ENCODE measurements around the gene PSAPL1.

Gene PSAPL1

DNA sequence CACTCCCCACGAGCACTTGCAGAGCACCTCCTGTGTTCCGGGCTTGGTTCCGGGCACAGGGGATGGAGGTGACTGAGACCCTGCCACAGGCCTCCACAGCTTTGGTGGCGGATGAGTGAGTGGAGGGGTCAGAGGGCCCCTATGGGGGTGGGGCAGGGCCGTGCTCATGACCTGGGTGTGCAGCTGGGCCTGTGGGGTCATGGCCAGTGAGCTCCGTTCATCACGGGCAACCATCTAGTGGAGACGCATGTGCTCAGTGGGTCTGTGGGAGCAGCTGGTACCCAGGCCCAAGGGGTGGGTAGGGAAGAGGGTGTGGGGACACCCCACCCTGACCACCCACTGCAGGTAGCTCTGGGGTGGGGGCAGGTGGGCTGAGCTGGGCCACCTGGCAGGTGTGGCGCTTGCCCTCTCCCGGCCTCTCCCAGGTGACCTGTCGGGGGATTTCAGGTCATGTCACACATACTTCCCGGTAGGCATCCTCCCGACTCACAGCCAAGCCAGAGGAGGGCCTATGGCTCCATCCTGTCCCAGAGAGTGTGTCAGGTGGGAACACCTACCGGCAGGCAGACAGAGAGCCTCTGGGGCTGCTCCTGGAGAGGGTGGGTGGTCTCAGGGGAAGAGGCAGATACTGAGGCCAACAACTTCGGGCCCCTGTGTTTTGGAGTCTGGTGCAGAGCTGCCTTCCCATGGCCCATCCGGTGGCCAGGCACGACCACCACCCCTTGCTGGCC, 3.6 kb downstream of the PSAPL1 start:
- no peak for DNase-seq

DNA sequence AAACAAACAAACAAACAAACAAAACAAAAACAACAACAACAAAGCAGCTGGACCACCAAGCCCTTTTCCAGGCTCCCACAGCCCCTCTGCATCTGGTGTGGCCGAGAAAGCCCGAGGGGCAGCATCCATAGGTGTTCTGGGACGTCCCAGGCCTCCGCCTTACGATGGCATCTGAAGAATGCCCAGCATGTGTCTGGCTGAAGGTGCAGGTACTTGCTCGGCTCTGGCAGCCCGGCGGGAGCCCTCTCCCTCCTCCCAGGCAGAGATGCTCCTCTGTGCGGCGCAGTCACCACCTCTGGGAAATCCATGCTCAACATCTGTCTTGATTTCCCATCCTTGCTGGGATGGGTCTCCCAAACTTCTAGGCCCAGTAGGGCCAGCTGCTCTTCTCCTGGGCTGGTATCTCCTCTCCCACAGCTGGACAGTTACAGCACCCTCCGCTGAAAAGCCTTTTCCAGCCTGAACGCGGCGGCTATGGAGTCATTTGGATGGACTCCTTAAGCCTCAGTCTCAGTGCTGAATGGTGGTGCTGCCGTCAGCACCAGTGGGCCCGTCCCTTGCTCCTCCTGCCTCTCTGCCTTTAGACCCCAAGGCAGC, 4.3 kb downstream of the PSAPL1 start:
- DNase-seq = no peak

DNA sequence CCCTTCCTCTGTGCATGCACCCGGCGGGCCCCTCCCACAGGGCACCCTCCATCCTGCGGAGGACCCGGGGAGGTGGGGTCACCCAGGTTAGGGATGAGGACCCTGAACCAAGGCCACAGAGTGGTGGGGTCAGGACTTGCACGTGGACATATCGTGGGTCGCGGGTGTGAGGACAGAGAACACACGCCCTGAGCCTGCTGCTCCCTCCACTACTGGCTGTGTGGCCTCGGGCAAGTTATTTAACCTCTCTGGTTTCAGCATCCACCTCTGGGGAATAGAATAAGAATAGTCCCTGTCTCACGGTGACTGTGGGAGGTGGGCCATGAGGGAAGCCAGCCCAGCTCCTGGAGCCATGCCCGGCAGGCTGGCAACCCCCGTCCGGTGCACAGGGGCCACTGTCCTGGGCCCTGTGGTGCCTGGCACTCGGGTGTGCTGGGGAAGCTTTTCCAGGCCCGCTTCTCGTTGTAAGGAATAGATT, 5.1 kb downstream of the PSAPL1 start:
- no peak for DNase-seq

DNA sequence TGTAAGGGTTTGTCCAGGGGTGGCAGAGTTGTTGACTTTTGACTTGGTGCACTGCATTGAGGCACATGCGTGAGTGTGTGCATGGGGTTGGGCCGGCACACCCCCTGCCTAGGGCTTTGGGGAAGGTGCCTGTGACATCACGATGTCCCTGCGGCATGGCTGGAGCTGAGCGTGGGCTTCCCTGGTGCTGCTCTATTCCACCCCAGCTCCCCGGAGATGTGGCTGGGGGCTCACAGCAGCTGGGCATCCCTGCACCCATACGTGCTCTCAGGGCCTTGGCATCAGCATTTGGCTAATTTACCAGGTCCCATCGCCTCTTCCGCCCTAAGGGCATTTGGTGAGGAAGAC, 5.7 kb downstream of the PSAPL1 start:
- DNase-seq = no peak

DNA sequence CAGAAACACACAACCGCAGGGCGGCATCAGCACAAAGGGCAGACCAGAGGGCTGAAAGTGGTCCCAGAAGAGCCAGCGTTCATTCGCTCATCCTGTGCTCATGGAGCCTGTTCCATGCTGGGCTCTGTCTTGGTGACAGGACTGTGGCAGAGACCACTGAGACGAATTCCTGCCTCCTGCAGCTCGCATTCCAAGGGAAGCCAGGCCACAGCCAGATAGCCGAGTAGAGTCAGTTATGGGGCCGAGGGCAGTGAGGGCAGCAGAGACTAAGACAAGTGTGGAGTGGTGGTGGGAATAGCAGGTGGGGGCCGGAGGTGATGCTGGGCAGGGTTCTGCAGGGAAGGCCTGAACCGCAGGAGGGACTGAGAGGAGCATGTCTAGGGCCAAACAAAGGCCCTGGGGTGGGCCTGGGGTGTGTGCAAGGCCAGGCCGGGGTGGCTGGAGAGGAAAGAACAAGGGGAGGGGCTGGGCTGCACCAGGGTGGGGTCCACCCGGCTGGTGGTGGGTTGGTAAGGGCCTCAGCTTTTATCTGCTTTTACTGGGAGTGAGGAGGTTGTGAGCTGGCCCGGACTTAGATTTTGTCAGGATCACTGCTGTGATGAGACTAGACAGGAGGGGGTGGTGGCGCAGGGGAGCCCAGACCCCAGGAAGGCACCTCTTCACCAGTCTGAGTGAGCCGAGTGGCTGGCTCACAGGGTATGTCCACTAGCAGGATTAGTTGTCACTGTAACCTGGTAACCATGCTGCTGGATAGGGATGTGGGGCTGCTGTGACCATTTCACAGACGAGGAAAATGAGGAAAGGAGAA, 6.3 kb downstream of the PSAPL1 start:
- no peak for DNase-seq

DNA sequence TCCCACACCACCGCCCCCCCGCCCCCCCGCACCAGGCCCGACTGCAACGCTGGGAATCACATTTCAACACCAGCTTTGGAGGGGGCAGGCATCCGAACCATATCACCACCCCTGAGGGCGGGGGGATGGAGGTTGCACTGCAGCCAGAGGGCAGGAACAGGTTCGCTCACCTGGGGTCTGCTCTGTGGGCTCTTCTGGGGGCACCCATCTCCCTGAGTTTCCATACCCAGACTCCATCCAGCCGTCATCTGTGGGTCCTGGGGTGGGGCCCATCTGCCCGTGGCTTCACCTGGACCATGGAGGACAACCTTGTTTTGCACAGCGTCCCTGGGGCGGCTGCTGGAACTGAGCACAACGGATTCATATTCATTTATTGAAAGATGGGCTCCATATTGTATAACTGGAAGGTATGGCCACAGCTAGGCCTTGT, 6.9 kb downstream of the PSAPL1 start:
- no peak for DNase-seq

DNA sequence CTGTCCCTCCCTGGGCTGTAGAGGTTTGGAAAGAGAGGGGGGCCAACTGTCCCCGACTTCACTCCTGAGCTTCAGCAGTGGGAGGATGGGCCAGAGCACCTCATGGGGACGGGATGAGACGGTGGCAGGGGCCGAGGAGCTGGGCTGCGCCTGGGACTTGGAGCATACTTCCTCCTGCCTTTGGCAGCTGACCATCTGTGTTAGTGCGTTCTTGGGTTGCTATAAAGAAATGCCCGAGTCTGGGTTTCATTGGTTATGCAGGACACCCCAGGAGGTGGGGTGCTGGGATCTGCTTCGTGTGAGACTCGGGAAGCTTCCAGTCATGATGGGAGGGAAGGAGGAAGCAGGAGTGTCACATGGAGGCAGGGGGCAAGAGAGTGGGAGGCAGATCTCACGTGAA, 7.4 kb downstream of the PSAPL1 start:
- DNase-seq = no peak

DNA sequence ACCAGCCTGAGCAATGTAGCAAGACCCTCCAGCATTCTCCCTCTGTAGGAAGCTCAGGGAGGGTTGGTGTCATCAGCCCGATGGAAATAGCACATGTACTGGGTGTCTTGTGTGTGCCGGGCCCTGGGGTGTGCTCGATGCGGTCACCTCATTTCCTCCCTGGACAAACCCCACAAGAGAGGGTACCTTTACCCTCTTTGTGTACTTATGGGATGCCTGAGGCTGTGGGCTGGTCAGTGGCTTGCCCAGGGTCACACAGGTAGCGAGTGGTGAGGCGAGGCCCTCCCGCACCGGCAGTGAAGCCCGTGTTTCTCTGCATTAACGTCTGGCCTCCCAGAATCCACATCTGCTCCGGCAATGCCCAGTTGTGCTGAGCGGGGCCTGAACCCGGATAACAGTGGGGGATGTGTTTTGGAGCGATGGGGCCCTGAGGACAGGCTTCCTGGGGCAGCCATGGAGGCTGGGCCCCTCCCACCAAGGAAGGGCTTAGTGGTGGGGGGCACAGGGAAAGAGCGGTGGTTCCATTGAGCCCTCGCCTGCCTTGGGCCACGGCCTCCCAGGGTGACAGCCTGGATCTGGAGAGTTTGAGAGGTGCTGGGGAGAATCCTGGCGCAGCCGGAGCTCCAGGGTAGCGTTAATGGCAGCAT, 8.1 kb downstream of the PSAPL1 start:
- DNase-seq = no peak

DNA sequence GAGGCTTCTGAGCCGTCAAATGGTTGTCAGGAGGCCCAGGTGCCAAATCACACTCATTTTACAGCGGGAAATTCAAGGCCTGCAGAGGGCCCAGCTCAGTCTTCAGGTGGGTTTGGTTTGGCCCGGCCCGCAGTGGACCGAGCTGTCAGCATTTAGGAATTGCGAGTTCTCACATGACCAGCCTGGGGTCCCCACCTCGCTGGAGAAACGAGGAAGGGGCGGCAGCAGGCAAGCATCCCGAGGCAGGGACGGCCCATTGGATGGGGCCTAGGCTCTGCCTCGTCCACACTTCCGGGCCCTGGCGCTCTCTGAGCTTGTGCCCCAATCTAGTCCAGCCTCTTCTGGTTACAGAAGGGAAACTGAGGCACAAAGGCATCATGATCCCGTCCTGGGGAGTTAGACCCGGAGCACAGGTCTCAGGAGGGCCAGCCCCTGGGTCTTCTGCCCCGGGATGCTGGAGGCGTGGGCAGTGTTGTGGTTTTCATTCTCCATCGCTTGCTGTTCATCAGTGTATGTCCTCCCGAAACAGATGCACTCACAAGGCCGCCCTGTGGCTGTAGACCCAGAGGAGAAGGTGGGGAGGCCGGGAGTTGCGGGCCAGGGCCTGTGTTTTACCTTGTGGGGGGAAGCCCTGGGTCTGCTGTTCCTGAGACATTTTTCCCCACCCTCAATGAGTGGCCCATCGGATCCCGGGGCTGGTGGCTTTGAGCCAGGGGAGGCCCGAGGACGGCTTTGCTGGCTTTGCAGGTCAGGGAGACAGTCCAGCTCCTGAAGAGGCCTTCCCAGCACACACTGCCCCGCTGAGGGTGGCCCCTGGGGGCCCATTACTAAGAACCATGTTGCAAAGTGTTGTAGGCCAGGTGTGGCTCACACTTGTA, 8.9 kb downstream of the PSAPL1 start:
- DNase-seq = no peak

DNA sequence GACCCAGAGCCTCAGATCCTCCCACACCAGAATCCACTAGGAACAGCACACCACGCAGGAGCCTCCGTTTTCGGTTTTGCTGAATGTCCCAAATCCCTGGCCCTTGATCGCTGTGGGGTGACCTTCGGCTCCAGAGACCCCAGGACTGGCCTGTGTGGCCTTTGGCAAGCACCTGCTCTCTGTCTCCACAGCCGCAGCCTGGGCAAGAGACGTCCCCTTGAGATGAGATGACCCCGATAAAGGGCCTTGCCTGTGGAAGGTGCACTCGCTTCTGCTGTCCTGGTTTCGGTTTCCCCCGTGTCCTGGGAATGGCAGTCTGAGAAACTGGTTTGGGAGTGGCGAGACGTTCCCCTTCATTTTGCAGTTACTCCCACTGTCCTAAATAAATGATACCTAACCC, 9.6 kb downstream of the PSAPL1 start:
- DNase-seq = no peak

DNA sequence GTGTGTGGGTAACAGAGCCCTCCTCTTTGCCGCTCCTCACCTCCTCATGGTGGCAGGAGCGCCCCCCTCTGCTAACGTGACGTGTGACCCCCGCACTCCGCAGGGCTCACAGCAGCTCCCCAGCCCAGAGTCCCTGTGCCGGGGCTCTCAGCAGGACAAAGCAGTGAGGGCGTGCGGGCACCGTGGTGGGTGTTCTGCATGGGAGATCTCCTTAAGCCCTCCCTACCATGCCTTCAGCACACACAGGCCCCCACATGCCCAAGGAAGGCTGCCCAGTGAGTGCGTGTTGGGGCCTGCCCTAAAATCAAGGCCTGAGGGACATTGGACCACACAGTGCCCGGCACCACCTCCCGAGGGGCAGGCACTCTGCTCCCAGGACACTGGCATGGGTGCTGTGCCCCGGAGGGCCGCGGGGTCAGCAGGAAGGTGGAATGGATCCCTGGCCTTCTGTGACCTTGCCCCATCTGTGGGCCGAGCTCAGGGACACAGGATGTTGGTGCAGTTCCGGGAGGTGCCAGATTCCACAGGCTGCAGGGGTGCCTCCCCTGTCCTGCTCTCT, 10.1 kb downstream of the PSAPL1 start:
- no peak for DNase-seq

DNA sequence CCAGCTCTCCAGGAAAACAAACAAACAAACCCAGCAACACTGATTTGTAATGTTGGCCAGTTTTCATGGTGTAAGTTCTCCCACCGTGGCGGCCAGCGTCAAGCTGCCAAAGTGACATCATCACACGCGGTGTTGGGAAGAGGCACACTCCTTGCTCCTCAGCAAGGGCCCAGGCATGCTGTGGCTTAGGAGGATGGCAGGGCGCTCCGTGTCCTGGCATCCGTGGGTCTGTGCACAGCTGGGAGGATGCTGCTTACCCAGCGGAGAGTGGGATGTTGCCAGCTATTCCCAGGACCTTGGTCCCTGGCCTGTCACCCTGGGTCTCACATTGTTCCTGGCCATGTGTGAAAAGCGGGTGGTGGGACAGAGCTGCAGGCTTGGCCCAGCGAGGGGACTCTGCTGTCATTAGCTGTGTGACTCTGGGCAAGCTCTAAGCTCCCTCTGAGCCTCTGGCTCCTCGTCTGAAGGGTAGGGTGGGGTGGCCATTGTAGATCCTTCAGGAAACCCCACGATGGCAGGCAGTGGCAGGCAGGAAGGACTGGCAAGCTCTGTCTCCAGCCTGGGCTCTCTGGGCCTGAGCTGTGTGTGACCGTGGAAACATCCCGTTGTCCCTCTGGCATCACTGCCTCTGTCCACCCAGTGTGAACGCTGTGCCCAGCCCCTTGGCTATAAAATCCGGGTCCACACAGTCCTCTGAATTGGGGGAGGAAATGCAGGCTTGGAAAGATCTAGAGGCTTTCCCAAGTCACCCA, 10.8 kb downstream of the PSAPL1 start:
- no peak for DNase-seq

DNA sequence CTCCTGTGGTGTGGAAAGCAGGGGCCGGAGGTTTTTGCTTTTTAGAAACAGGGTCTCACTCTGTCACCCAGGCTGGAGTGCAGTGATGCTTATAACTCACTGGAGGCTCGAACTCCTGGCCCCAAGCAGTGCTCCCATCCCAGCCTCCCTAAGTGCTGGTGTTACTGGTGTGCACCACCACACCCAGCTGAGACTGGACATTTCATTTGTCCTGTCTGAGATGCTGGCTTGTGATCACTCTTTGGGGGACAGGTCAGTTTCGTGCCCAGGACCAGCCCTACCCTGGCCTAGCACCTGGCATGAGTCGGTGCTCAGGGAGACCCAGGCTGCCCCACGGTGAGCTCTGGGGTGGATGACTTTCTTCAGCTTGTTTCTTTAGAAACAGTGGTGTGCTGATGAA, 11.3 kb downstream of the PSAPL1 start:
- no peak for DNase-seq

DNA sequence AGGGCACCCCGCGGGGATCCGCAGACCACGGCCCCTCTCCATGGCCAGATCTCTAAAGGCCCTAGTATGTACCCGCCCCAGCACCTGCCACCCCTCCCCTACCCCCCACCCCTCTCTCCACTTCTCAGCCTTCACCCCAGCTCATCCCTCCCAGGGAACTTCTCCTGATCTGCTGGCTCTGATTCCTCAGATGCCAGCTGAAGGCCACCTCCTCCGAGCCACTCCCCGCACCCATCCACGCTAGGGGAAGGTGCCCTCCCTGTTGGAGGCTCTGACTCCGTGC, 11.9 kb downstream of the PSAPL1 start:
- no peak for DNase-seq

DNA sequence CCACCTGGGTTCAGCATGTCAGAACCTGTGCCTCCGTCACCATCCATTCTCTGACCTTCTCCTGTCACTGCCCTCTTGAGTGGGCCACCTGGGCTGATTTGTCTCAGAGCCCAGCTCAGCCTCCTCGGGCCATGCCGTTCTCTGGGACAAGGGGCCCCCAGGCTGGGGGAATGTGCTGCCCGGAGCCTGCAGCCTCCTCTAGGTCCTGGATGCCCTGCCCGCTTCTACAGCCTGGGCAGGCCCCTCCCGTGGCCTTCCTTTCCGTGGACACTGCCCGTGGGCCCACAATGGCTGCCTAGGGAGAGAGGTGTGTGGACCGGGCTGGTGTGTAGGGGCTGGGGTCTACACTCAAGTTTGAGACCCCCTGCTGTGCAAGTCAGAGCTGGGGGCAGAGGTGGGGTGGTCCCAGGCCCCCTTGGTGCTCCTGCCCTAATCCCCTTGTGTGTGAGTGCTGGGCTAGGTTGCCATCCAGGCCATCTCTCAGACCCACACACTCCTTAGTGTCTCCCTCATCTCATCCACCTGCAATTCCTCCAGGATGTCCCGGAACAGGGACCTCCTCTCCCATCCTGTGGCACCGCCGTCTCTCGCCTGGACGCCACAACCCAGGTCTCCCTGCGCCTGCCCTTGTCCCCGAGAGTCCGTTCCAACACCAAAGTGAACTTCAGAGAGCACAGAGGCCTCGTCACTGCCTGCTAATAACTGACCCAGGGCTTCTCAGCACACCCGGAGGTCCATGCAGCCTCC, 12.4 kb downstream of the PSAPL1 start:
- no peak for DNase-seq

DNA sequence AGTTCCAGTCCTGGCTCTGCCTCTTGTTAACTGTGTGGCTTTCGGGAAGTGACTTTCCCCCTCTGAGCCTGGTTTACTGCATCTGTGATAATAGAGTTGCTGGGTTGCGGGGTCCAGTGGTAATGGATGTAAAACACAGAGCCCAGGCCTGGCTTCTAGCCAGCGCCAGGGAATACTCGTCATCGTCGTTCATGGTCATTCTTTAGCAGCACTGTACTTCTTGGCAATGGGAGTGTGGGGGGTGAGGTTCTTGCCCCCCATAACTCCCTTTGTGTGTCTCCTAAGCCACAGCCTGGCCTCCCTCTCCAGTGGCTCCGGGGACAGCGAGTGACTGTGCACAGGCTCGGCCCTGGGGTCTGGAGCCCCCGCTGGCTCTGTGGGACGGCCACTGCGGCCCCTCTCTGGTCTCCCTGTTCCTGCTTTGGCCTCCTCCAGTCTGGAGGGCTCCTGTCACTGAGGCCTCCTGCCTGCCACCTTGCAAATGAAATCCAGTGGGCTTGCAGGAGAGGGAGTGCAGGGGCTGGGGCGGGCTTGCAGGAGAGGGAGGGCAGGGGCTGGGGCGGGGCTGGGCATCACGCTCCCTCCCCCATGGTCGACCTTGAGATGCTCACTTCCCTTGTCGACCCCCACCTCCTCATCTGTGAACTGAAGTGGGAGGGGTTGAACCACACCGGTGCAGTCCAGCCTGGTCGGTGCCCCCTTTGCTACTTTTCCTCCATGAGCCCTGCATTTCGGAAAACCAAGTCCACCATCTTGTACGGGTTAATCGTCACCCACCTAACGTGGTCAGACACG, 13.2 kb downstream of the PSAPL1 start:
- no peak for DNase-seq

DNA sequence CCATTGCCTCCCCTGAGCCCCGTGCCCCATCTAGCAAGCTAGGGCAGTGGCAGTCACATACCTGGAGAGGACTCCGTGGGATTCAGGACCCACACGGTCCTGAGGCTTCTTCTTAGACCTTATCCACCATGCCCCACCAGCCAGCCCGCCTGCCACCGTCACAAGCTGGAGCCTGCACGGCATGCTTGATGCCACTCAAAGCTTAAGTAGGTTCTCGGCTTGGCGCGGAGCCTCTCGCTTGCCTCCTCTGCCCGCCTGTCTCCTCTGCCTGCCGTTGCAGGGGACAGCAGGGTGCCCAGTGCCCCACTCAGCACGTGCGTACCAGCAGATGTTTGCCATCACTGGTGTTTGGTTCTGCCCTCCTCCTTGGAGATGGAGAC, 14.1 kb downstream of the PSAPL1 start:
- DNase-seq = no peak

DNA sequence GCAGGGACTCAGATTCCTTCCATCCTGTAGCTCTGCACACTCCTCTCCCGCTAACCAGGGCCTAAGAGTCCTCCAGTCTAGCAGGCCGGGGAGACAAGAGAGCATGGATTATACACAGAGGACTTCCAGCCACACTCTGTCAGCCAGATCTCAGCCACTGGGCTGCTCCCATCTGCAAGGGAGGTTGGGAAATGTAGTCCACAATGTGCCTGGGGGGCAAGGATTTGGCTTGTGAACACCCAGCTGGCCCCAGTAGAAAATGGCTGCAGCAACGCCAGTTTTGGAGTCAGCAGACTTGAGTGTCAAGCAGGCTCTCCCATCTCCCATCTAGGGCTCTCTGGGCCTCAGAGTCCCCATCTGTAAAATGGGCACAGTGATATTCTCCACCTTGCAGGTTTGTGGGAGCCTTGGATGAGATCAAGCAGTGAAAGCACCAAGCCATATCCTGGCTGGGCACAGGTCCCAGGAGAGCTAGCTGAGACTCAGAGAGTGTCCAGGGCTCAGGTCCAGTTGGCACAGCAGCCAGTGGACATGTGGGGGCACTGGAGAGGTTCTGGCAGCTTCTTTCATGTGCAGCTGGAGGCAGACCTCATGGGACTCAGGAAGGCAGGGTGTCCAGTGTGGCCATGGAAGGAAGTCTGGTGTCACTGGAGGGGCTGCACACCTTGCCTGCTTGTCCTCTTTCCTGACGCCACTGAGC, 14.6 kb downstream of the PSAPL1 start:
- DNase-seq = no peak

DNA sequence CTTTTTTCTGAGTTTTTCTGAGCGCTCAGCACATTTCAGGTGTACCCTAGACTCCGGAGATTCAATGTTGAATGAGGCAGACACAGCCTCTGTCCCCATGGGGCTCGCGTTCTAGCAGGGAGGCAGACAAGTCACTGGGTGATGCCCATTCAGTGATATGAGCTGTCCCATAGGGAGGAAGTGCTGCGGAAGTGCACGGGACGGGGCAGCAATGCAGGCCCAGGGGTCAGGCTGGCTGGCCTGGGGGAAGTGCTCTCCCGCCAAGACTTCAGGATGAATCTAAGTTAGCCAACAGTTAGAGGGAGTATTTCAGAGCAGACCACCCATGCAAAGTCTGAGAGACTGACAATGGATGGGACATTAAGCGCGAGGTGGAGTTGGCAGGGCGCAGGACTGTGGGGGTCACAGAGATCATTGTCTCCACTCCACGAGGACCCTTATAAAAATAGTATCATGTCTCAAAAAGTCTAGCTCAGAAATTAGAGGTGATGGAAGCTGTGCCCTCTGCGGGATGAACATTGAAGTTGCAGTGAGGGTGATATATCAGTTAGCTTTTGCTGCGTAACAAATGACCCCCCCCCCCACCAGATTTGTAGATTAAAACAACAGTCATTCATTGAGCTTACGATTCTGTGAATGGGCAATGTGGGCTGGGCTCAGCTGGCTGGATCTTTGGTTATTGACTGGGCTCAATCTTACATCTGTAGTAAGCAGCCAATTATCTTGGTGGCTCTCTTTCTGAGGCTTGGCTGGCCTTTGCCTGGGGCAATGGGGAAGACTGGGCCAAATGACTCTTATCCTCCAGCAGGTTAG, 16.4 kb downstream of the PSAPL1 start:
- no peak for DNase-seq
